K562 (cell line): Measurements from ENCODE around the gene C1QBP. TPM values are rescaled to one million over a fixed set of nuclear protein-coding genes. Genes with fewer than 3 reads are reported as not detected.

ENCODE experiments used
- CBX1 ChIP-seq: sonication (generic); IDR thresholded peaks from 2 replicates; pipeline ENCODE4 v1.6.1; 2016; ENCODE audit warnings: antibody characterized with exemption, low read depth, mild to moderate bottlenecking
- FOXA1 ChIP-seq: fragments of 450-650 bp; IDR thresholded peaks from 2 replicates; pipeline ENCODE4 v1.6.1; 2016; ENCODE audit warnings: mild to moderate bottlenecking, borderline replicate concordance
- GTF2E2 ChIP-seq: fragments of 200-800 bp; sonication (Bioruptor generic); IDR thresholded peaks from 2 replicates; pipeline ENCODE4 v1.6.1; 2016; ENCODE audit warnings: missing genetic modification characterization, missing compliant biosample characterization
- IFI16 ChIP-seq: fragments of 250-450 bp; sonication (Bioruptor Pico); IDR thresholded peaks from 2 replicates; pipeline ENCODE4 v2.1.2; 2022; ENCODE audit warnings: mild to moderate bottlenecking, inconsistent platforms
- KLF6 ChIP-seq: fragments of 250-450 bp; sonication (Bioruptor Pico); IDR thresholded peaks from 2 replicates; pipeline ENCODE4 v1.4.0; 2020; ENCODE audit warnings: mild to moderate bottlenecking, moderate library complexity, borderline replicate concordance
- PHF8 ChIP-seq: fragments of 200-600 bp; sonication (generic); IDR thresholded peaks from 2 replicates; pipeline ENCODE4 v1.6.1; 2012; ENCODE audit warnings: mixed run types, mild to moderate bottlenecking, inconsistent platforms, low read length, moderate library complexity, borderline replicate concordance
- polyA plus RNA-seq, 8 experiments: library from polyadenylated mRNA; depleted of rRNA in 4 of 8; stranded (reverse) in 5 of 8; unstranded in 3 of 8; fragments of >200 nt; fragmentation: Nextera tagmentation in 2 of 8; fragmentation: Illumina TruSeq in 1 of 8; extraction: Ambion mirVana in 2 of 8; extraction: Trizol in 1 of 8; gene quantifications; 2 replicates each; pipeline versions ENCODE4 v1.2.1 to v1.2.3, GENCODE V29; 2011 to 2014; ENCODE audit warnings: inconsistent platforms in 1 of 8, missing spikeins in 1 of 8
- total RNA-seq, 7 experiments: library from RNA; depleted of rRNA in 6 of 7; stranded (reverse); fragments of >200 nt in 6 of 7; fragmentation: Illumina TruSeq in 2 of 7; extraction: Trizol in 2 of 7; gene quantifications; 2 replicates each; pipeline versions ENCODE4 v1.2.1 to v1.2.3, GENCODE V29; 2011 to 2021; ENCODE audit warnings: low replicate concordance in 1 of 7
- TF ChIP-seq, protein P1 (sequence below), 2 experiments: fragments of 150-350 bp in 1 of 2; IDR thresholded peaks; 2 replicates each; pipeline ENCODE4 v1.6.1; 2012 to 2016; ENCODE audit warnings: low read depth in 2 of 2, low read length in 2 of 2, mild to moderate bottlenecking in 1 of 2, moderate library complexity in 1 of 2
- TF ChIP-seq, protein P2 (sequence below): fragments of 450-650 bp; IDR thresholded peaks from 2 replicates; pipeline ENCODE4 v1.6.1; 2016; ENCODE audit warnings: low read depth
- TF ChIP-seq, protein P3 (sequence below): fragments of 250-450 bp; sonication (Bioruptor Pico); IDR thresholded peaks from 2 replicates; pipeline ENCODE4 v1.4.0; 2020; ENCODE audit warnings: borderline replicate concordance

The C1QBP gene
- total and polyA plus RNA-seq, 9 of the 15 experiments (the other 6 are each of a cell fraction or from before 2014, with no cell fraction given) = 90.7 to 665 (median 414) TPM

GRCh38 chr17:5486206-5487124, 47.5 kb upstream of the C1QBP start, which contains the start of gene MIS12 (continued):
- TF ChIP-seq, protein P1, sequence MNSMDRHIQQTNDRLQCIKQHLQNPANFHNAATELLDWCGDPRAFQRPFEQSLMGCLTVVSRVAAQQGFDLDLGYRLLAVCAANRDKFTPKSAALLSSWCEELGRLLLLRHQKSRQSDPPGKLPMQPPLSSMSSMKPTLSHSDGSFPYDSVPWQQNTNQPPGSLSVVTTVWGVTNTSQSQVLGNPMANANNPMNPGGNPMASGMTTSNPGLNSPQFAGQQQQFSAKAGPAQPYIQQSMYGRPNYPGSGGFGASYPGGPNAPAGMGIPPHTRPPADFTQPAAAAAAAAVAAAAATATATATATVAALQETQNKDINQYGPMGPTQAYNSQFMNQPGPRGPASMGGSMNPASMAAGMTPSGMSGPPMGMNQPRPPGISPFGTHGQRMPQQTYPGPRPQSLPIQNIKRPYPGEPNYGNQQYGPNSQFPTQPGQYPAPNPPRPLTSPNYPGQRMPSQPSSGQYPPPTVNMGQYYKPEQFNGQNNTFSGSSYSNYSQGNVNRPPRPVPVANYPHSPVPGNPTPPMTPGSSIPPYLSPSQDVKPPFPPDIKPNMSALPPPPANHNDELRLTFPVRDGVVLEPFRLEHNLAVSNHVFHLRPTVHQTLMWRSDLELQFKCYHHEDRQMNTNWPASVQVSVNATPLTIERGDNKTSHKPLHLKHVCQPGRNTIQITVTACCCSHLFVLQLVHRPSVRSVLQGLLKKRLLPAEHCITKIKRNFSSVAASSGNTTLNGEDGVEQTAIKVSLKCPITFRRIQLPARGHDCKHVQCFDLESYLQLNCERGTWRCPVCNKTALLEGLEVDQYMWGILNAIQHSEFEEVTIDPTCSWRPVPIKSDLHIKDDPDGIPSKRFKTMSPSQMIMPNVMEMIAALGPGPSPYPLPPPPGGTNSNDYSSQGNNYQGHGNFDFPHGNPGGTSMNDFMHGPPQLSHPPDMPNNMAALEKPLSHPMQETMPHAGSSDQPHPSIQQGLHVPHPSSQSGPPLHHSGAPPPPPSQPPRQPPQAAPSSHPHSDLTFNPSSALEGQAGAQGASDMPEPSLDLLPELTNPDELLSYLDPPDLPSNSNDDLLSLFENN (IDR thresholded peaks at IDR 0.05; ENCODE audit: low read depth in 2 of 2, low read length in 2 of 2) = 0 out of 4 replicates have a peak, but pooled peaks of 1 of the 2 experiments have one; percentile 8
- TF ChIP-seq, protein P2, sequence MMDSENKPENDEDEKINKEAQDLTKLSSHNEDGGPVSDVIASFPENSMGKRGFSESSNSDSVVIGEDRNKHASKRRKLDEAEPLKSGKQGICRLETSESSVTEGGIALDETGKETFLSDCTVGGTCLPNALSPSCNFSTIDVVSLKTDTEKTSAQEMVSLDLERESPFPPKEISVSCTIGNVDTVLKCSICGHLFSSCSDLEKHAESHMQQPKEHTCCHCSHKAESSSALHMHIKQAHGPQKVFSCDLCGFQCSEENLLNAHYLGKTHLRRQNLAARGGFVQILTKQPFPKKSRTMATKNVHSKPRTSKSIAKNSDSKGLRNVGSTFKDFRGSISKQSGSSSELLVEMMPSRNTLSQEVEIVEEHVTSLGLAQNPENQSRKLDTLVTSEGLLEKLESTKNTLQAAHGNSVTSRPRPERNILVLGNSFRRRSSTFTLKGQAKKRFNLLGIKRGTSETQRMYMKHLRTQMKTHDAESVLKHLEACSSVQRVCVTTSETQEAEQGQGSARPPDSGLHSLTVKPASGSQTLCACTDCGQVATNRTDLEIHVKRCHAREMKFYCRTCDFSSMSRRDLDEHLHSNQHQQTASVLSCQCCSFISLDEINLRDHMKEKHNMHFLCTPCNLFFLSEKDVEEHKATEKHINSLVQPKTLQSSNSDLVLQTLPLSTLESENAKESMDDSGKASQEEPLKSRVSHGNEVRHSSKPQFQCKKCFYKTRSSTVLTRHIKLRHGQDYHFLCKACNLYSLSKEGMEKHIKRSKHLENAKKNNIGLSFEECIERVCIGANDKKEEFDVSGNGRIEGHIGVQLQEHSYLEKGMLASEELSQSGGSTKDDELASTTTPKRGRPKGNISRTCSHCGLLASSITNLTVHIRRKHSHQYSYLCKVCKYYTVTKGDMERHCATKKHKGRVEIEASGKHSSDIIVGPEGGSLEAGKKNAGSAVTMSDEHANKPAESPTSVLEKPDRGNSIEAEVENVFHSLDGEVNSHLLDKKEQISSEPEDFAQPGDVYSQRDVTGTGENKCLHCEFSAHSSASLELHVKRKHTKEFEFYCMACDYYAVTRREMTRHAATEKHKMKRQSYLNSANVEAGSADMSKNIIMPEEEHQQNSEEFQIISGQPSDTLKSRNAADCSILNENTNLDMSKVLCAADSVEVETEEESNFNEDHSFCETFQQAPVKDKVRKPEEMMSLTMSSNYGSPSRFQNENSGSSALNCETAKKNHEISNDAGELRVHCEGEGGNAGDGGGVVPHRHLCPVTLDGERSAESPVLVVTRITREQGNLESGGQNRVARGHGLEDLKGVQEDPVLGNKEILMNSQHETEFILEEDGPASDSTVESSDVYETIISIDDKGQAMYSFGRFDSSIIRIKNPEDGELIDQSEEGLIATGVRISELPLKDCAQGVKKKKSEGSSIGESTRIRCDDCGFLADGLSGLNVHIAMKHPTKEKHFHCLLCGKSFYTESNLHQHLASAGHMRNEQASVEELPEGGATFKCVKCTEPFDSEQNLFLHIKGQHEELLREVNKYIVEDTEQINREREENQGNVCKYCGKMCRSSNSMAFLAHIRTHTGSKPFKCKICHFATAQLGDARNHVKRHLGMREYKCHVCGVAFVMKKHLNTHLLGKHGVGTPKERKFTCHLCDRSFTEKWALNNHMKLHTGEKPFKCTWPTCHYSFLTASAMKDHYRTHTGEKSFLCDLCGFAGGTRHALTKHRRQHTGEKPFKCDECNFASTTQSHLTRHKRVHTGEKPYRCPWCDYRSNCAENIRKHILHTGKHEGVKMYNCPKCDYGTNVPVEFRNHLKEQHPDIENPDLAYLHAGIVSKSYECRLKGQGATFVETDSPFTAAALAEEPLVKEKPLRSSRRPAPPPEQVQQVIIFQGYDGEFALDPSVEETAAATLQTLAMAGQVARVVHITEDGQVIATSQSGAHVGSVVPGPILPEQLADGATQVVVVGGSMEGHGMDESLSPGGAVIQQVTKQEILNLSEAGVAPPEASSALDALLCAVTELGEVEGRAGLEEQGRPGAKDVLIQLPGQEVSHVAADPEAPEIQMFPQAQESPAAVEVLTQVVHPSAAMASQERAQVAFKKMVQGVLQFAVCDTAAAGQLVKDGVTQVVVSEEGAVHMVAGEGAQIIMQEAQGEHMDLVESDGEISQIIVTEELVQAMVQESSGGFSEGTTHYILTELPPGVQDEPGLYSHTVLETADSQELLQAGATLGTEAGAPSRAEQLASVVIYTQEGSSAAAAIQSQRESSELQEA = peak; percentile 89
- peak; percentile 85 for TF ChIP-seq GTF2E2 (tag)
- TF ChIP-seq CBX1 = peak; percentile 48; the same call in 1 of the 2 replicates
- no peak for TF ChIP-seq FOXA1
- TF ChIP-seq, protein P3, sequence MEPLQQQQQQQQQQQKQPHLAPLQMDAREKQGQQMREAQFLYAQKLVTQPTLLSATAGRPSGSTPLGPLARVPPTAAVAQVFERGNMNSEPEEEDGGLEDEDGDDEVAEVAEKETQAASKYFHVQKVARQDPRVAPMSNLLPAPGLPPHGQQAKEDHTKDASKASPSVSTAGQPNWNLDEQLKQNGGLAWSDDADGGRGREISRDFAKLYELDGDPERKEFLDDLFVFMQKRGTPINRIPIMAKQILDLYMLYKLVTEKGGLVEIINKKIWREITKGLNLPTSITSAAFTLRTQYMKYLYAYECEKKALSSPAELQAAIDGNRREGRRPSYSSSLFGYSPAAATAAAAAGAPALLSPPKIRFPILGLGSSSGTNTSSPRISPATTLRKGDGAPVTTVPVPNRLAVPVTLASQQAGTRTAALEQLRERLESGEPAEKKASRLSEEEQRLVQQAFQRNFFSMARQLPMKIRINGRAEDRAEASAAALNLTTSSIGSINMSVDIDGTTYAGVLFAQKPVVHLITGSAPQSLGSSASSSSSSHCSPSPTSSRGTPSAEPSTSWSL (CRISPR knock-in tag) = no peak
- no peak for TF ChIP-seq IFI16
- TF ChIP-seq KLF6 (CRISPR knock-in tag) = no peak
- peak; percentile 91 for TF ChIP-seq PHF8
